Activated T-helper 17 cell treated with anti-CD3 and anti-CD28 coated beads, Interleukin-2, amount 50 U/mL, for 72 hours (primary cell): ENCODE data around the gene GANC. TPM values are rescaled to one million over a fixed set of nuclear protein-coding genes. Genes with fewer than 3 reads are reported as not detected.

Source experiments
- ATAC-seq: fragments of 150-1000 bp; cut with Tn5 transposase; replicated peaks from 2 replicates; pipeline ENCODE4 v1.10.0; 2021; ENCODE audit warnings: mild to moderate bottlenecking, moderate library complexity
- H3K27ac Mint-ChIP-seq: one replicate; pipeline ENCODE4 v1.8.0; 2022; ENCODE audit warnings: mixed read lengths
- H3K27me3 Mint-ChIP-seq: one replicate; pipeline ENCODE4 v1.8.0; 2022; ENCODE audit warnings: mixed read lengths
- H3K36me3 Mint-ChIP-seq: one replicate; pipeline ENCODE4 v1.8.0; 2022; ENCODE audit warnings: low read depth, mild to moderate bottlenecking, mixed read lengths
- H3K4me1 Mint-ChIP-seq: one replicate; pipeline ENCODE4 v1.8.0; 2022; ENCODE audit warnings: mixed read lengths
- H3K4me3 Mint-ChIP-seq: one replicate; pipeline ENCODE4 v1.8.0; 2022; ENCODE audit warnings: mild to moderate bottlenecking, mixed read lengths
- H3K9me3 Mint-ChIP-seq: one replicate; pipeline ENCODE4 v1.8.0; 2022; ENCODE audit warnings: mixed read lengths
- total RNA-seq, 2 donors: library from RNA; stranded (reverse); gene quantifications; one replicate each; pipeline ENCODE4 v1.2.3, GENCODE V29; 2022

GANC gene
- total RNA-seq, 2 donors from 2014 or later: 27.6 to 29.2 TPM

DNA sequence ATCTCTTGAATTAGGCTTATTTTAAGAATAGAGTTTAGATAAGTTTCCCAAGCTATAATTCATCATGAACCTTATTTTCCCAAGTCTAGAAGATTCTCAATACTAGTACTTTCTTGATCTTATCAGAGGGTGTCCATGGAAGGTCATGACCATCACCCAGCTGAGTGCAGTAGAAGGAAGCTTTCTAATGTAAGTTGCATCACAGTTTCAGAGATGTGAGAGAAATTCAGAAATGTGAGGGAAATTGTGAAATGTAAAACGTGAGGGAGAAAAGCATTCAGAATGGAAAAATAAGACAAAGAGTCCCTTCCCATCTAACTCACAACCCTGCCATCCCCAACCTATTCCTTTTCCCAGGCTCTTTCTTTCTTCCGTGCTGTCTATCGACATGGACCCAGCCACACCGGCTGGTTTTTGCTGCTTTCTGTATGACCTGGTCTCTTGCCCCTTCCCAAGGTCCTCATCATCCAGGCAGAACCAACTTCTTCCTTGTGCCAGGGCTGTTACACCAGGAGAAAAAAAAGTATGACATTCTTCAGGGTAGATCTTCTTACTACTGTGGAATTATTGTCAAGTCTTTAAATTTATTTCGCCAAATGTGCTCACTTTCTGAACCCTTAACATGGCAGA lies 93.0 kb downstream of the GANC start:
- no peaks in the 10 kb centered on the region for H3K27me3 Mint-ChIP-seq
- no peaks in the 10 kb centered on the region for H3K36me3 Mint-ChIP-seq
- no peak for ATAC-seq
- no peak overlapping the region for H3K27ac Mint-ChIP-seq
- no peaks in the 10 kb centered on the region for H3K4me1 Mint-ChIP-seq
- H3K4me3 Mint-ChIP-seq: no peak overlapping the region
- no peaks in the 10 kb centered on the region for H3K9me3 Mint-ChIP-seq

DNA sequence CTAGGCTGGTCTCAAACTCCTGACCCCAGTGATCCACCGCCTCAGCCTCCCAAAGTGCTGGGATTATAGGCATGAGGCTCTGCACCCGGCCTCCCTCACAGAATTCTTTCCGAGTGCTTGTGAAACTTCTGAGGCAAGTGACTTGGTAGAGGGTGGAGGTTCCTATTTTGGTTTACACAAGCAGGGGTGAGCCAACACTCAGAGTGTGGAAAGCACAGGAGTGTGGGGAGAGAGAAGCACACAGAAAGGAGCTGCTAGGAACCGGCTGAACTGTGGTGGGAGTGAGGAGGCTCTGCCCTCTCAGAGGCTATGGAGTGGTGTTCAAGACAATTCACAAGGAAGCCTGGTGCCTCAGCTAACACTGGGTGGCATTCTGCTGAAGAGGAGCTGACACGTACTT lies 94.0 kb downstream of the GANC start:
- H3K36me3 Mint-ChIP-seq: no peaks in the 10 kb centered on the region
- no peak overlapping the region for H3K27ac Mint-ChIP-seq
- H3K9me3 Mint-ChIP-seq: no peaks in the 10 kb centered on the region
- H3K4me1 Mint-ChIP-seq: no peaks in the 10 kb centered on the region
- ATAC-seq: no peak
- H3K4me3 Mint-ChIP-seq: no peak overlapping the region
- no peaks in the 10 kb centered on the region for H3K27me3 Mint-ChIP-seq

DNA sequence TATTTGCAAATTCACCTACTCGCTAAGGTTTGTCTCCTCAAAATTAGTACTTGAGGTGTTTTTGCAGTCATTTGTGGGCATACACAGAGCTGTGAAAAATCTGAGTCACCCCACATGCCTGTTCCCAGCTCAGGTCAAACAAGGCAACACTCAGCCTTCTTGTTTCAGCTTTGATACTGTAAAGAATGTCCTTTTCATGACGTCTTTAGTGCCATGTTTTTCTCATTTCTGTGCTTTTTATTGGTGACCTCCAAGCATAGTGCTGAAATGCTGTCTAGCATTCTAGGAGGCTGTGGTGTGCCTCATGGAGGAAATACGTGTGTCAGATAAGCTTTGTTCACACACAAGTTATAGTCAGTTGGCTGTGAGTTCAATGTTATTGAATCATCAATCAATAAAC lies 95.1 kb downstream of the GANC start:
- Mint-ChIP-seq H3K4me3 (no peak overlapping the region), H3K36me3 (no peaks in the 10 kb centered on the region), H3K27ac (no peak overlapping the region), H3K4me1 (no peaks in the 10 kb centered on the region), H3K9me3 (no peaks in the 10 kb centered on the region), H3K27me3 (no peaks in the 10 kb centered on the region)
- peak; percentile 26 for ATAC-seq

DNA sequence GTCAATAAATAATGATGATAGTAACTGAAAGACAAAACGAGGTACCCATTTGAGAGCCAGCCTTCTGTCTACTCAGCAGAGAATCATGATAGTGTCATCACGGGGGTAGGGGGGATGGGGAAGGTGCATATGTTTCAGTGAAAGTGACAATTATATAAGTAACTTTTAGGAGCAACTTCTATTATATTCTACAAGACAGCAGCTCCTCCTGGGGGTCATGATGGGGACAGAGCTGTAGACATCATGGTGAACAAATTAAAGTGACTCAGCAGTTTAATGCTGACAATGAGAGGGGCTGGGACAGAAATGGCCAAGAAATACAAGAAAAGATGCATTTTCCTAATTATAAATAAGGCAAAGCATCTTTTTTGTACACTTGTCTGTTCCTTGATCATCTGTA lies 98.1 kb downstream of the GANC start:
- no peak overlapping the region for H3K4me3 Mint-ChIP-seq
- no peaks in the 10 kb centered on the region for H3K4me1 Mint-ChIP-seq
- no peaks in the 10 kb centered on the region for H3K36me3 Mint-ChIP-seq
- no peaks in the 10 kb centered on the region for H3K9me3 Mint-ChIP-seq
- no peak overlapping the region for H3K27ac Mint-ChIP-seq
- no peaks in the 10 kb centered on the region for H3K27me3 Mint-ChIP-seq
- no peak for ATAC-seq

DNA sequence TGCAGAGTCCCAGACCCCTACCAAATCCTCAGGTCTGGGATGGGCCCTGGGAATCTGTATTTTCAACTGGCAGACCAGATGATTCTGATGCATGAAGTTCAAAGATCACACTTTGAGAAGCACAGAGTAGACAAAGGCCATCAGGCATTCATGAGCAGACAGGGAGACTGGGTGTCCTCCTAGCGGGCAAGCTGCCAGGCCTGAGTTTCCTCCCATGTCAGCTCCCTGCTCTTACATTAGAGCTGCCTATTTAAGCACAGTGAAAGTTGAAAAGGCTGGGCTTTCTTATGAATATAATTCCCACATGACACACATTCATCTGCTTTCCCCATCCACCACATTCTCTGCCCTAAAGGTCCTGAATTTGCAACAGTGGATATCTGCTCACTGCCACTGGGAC lies 100.3 kb downstream of the GANC start:
- no peaks in the 10 kb centered on the region for H3K4me1 Mint-ChIP-seq
- no peak overlapping the region for H3K4me3 Mint-ChIP-seq
- H3K9me3 Mint-ChIP-seq: no peaks in the 10 kb centered on the region
- no peak overlapping the region for H3K27ac Mint-ChIP-seq
- H3K36me3 Mint-ChIP-seq: no peaks in the 10 kb centered on the region
- no peak for ATAC-seq
- no peaks in the 10 kb centered on the region for H3K27me3 Mint-ChIP-seq

DNA sequence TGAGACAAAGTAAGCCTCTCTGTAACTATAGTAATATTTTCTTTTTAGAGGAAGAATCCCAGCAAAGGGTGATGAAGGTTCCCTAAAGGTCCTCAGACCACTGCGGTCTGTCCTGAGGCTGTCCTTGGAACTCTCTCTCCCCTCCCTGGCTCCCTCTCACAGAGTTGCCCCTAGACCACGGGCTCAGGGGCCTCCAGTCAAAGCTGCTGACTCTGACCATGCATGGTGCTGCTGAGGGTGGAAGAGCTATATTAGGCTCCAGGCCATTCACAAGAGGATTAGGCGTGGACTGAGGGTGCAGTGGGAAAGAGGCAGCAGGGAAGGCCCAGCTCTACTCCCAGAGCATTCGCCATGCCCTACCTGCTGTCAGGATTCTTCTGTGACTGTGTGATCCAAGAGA lies 100.9 kb downstream of the GANC start:
- no peaks in the 10 kb centered on the region for H3K36me3 Mint-ChIP-seq
- no peak overlapping the region for H3K27ac Mint-ChIP-seq
- ATAC-seq: no peak
- no peaks in the 10 kb centered on the region for H3K4me1 Mint-ChIP-seq
- no peaks in the 10 kb centered on the region for H3K9me3 Mint-ChIP-seq
- no peaks in the 10 kb centered on the region for H3K27me3 Mint-ChIP-seq
- H3K4me3 Mint-ChIP-seq: no peak overlapping the region

DNA sequence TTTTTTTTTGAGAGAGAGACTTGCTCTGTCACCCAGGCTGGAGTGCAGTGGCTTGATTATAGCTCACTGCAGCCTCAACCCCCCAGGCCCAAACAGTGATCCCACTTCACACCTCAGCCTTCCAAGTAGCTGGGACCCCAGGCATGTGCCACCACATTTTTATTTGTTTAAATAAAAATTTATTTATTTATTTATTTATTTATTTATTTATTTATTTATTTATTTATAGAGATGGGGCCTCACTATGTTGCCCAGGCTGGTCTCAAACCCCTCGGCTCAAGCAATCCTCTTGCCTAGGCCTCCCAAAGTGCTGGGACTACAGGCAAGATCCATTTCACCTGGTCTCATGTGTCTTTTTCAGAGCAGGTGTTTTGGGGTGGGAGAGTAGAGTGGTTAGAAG lies 101.8 kb downstream of the GANC start:
- Mint-ChIP-seq H3K36me3 (no peaks in the 10 kb centered on the region), H3K27ac (no peak overlapping the region), H3K4me1 (no peaks in the 10 kb centered on the region), H3K27me3 (no peaks in the 10 kb centered on the region), H3K4me3 (no peak overlapping the region), H3K9me3 (no peaks in the 10 kb centered on the region)
- no peak for ATAC-seq

DNA sequence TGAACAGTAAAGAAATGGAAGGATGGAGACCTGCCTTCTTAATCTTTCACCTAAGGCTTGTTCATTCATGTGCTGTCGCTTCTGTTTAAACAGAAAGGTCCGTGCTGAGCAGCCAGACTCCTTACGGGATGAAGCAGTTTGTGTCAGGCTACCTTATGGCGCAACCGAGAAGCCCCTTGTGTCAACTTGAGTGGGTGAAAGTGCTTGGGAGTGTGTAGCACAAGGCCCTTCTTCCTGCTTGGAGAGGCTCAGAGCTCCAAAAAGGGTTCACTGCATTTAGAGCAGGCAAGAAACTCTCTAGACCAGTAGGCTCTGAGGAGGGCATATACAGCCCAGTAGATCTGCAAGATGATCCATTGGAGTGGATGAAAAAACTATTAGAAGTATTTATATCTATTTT lies 102.3 kb downstream of the GANC start:
- no peaks in the 10 kb centered on the region for H3K4me1 Mint-ChIP-seq
- H3K27ac Mint-ChIP-seq: no peak overlapping the region

DNA sequence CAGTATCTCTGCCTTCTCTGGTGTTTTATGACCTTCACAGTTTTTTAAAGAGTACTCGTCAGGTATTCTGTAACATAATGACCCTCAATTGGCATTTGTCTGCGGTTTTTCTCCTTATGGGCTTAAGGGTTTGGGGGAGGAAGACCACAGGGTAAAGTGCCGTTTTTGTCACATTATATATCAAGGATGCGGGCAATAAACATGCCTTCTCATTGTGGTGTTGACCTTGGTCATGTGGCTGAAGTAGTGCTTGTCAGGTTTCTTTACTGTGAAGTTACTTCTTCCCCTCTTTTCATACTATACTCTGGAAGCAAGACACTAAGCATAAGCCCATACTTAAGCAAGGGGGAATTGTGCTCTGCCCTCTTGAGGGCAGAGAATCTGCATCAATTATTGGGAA lies 102.9 kb downstream of the GANC start:
- H3K36me3 Mint-ChIP-seq: no peaks in the 10 kb centered on the region
- H3K27me3 Mint-ChIP-seq: no peaks in the 10 kb centered on the region
- H3K9me3 Mint-ChIP-seq: no peaks in the 10 kb centered on the region
- H3K4me1 Mint-ChIP-seq: no peaks in the 10 kb centered on the region
- no peak overlapping the region for H3K27ac Mint-ChIP-seq
- no peak overlapping the region for H3K4me3 Mint-ChIP-seq
- no peak for ATAC-seq

More for the DNA sequence above, 102.3 kb downstream of the GANC start:
- Mint-ChIP-seq H3K4me3 (no peak overlapping the region), H3K36me3 (no peaks in the 10 kb centered on the region), H3K9me3 (no peaks in the 10 kb centered on the region), H3K27me3 (no peaks in the 10 kb centered on the region)
- ATAC-seq: no peak

DNA sequence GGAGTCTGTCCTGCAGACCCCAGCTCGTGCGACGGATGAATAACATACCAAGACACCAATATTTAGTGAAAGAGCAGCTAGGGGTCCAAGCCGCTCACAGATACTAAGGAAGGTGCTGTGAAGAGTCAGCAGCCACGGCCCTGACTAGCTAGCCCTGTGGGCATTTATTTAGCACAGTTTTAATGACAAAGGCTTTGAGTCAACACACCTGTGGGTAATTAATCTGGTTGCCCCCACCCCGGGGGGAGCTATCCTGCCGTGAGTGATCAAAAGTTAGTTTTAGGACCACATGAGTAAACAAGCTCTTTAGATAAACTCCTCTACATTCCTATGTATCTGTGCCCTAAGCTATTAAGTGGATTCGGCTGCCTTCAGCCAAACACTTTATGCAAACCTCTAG lies 105.0 kb downstream of the GANC start:
- no peak for ATAC-seq
- H3K9me3 Mint-ChIP-seq: no peaks in the 10 kb centered on the region
- H3K27ac Mint-ChIP-seq: no peak overlapping the region
- H3K4me1 Mint-ChIP-seq: no peaks in the 10 kb centered on the region
- H3K36me3 Mint-ChIP-seq: no peaks in the 10 kb centered on the region
- H3K4me3 Mint-ChIP-seq: no peak overlapping the region
- H3K27me3 Mint-ChIP-seq: no peaks in the 10 kb centered on the region

DNA sequence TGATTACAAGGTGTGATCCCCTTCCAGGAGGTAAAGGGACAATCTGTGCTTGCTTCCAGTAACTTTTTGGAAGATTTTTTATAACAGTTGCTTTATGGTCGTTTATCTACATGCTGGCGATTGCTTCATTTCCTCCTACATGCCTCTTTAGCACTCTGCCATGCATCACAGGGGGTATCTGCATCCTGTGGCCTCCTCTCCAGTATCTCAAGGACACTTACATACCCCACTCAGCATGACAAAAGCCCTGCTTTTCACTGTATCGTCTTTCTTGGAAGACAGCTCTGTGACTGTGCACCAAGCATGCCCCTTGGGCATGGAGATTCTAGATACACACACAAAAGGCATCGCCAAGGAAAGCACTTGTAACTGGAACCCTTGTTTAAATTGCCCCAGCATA lies 111.6 kb downstream of the GANC start:
- Mint-ChIP-seq H3K27ac (peak overlapping the region; percentile 20), H3K4me1 (no peaks in the 10 kb centered on the region), H3K36me3 (peaks cover 6% of the 10 kb centered on the region), H3K4me3 (no peak overlapping the region), H3K27me3 (no peaks in the 10 kb centered on the region), H3K9me3 (no peaks in the 10 kb centered on the region)
- no peak for ATAC-seq

DNA sequence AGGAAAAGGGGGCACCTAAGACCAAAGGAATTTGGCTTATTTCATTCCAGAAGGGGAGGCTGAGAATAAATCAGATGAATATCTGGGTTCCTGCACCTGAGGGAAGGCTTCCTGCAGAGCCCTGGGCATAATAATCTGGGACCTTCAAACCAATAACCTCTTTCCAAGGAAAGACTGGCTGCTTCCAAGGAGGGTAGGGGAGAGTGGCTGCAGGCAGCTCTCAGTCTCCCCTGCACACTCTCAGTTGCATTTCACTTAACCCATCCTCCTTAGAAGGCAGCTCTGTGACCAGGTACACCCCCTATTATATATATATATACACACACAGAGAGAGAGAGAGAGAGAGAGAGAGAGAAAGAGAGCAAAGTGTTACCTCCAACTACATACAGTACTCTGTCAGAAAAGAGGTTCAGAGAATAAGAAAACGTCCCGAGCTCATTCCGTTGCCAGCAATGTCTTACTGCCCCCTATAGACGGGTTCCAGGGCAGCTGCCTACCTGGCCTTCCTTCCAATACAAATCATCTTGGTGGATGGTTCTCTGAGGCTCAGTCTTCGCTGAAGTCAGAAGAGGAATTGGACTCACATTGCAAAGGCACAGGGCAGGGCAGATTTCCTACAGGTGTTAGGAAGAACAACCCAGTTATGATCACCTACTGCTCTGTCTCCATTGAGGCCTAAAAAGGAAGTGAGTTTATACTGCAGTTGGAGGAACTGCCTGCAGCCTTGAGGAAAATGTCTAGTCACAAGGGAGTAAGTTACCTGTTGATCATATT lies 112.4 kb downstream of the GANC start:
- Mint-ChIP-seq H3K9me3 (no peaks in the 10 kb centered on the region), H3K36me3 (peaks cover 6% of the 10 kb centered on the region), H3K27ac (peak overlapping the region; percentile 20), H3K4me3 (no peak overlapping the region), H3K27me3 (no peaks in the 10 kb centered on the region), H3K4me1 (no peaks in the 10 kb centered on the region)
- peak; percentile 55 for ATAC-seq

DNA sequence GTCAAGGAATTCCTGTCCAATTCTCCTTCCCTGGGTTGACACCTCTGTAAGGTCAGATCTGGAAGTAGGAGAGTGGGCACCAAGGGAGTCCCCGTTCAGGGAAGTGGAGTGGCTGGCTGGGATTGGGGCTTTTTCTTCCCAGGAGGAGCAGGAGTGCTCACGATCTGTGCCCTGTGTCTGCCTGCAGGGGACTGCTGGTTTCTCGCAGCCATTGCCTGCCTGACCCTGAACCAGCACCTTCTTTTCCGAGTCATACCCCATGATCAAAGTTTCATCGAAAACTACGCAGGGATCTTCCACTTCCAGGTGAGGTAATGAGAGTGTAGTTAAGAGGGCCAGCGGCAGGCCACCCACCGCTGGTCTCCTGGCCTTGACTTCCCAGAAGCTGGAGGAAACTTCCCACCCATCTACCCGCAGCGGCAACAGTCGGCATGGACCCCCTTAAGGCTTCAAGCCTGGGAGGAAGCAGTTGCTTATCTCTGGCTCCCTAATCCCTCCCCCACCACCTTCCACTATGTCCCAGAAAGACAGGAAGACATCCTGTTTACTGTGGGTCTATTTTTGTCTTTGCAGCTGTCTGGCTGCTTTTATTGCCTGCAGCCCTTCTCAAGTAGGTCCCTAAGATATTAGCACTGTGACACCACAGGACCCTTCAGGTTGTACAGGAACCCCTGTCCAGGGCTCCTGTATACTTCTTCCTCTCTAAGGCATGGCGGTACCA lies 113.1 kb downstream of the GANC start:
- no peak overlapping the region for H3K27ac Mint-ChIP-seq
- no peaks in the 10 kb centered on the region for H3K9me3 Mint-ChIP-seq
- H3K27me3 Mint-ChIP-seq: no peaks in the 10 kb centered on the region
- H3K4me1 Mint-ChIP-seq: no peaks in the 10 kb centered on the region
- no peak overlapping the region for H3K4me3 Mint-ChIP-seq
- no peak for ATAC-seq
- H3K36me3 Mint-ChIP-seq: peaks cover 6% of the 10 kb centered on the region

DNA sequence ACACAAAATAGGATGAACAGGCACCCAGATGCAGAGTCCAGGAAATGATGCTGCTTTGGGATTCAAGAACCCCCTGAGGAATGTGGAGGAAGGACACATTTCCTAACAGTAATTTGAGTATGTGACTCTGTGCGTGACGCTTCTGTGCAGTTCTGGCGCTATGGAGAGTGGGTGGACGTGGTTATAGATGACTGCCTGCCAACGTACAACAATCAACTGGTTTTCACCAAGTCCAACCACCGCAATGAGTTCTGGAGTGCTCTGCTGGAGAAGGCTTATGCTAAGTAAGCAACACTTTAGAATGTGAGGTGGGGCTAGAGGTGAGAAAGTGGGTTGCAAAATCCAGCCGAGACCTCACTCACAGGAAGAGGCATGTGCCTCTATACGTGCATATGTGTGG lies 114.6 kb downstream of the GANC start:
- Mint-ChIP-seq H3K27me3 (no peaks in the 10 kb centered on the region), H3K4me3 (no peak overlapping the region), H3K27ac (no peak overlapping the region), H3K4me1 (no peaks in the 10 kb centered on the region), H3K36me3 (peaks cover 6% of the 10 kb centered on the region), H3K9me3 (no peaks in the 10 kb centered on the region)
- no peak for ATAC-seq
